Cortex of kidney (tissue), 1 donor: ENCODE results near the gene WNT1.

Source experiments
- DNase-seq: peaks from one replicate; lab custom pipeline; 2025; lab: John Stamatoyannopoulos, UW

Gene WNT1

GRCh38 chr12:49028666-49029275 is 50.6 kb downstream of the WNT1 start:
- DNase-seq, result no peak

- DNase-seq, result no peak
Measured at GRCh38 chr12:49030119-49030518, 52.0 kb downstream of the WNT1 start.

DNA sequence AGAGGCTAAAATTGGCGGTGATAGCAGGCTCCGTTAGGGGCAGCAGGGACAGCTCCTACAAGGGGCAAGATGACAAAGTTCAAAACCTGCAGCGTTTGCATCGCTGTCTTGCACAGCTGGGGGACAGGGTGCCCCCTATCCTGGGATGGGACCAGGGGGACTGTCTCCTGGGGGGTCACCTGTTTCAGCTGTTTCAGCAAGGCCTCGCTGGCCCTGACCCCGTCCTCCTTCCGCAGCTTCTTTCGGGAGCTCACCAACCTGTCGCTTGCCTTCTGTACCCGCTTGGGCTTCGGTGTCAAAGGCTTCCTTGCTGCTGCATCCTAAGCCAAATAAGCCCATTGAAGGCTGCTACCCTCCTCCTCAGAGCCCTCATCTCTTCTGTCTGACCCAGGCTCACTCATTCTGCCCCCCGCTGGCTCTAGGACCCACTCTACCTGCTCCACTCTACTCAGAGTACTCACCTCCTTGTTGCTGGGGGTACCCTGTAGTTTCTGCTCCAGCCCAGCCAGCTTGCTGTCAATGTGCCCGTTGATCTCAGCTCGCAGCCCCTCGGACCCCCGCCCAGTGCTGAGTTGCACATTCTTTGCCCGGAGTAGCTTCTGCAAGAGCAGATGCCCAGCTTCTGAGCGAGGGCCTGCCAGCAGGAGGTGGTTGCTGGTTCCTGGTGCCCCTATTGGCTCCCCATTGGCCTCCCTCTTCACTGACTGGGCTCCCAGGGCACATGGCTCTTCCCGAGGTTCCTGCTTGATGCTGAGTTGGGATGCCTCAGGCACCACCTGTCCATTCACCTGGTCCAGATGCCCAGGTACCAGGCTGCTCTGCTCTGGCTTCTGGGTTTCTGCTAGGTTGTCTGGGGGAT is 52.8 kb downstream of the WNT1 start:
- DNase-seq, result no peak

- no peak for DNase-seq
Measured at GRCh38 chr12:49031573-49032161, 53.5 kb downstream of the WNT1 start.
